ENCODE measurements around the gene ARHGEF40.
"Not testable (repeated sequence)": the region's sequence is repeated elsewhere in the genome, so short reads cannot be mapped to it uniquely, and the experiment has no call there.

Gene ARHGEF40

GRCh38 chr14:21040370-21040925 is 29.7 kb upstream of the ARHGEF40 start:
- no peak overlapping the region for H3K27ac ChIP-seq (ENCODE audit: low read length)
- no peaks in the 10 kb centered on the region for H3K36me3 ChIP-seq (ENCODE audit: control insufficient read depth in 2 of 2, insufficient read depth in 2 of 2, low read length in 2 of 2)
- H3K4me1 ChIP-seq (ENCODE audit: control insufficient read depth, insufficient read depth, low read length): peaks cover 20% of the 10 kb centered on the region
- H3K9ac ChIP-seq (ENCODE audit: low read length in 2 of 2): no peak overlapping the region
- H3K27me3 ChIP-seq (ENCODE audit: control insufficient read depth in 1 of 2, insufficient read depth in 2 of 2, low read length in 2 of 2): peaks cover 0 to 3% of the 10 kb centered on the region in 2 donors
- no peaks in the 10 kb centered on the region for H3K9me3 ChIP-seq (ENCODE audit: control insufficient read depth in 2 of 2, low read length in 2 of 2)
- no peak overlapping the region for H3K4me3 ChIP-seq (ENCODE audit: low read length in 2 of 2)

GRCh38 chr14:21040941-21041340 is 29.2 kb upstream of the ARHGEF40 start:
- H3K4me3 ChIP-seq (ENCODE audit: low read length in 2 of 2); H3K9me3 ChIP-seq (ENCODE audit: control insufficient read depth in 2 of 2, low read length in 2 of 2); H3K27me3 ChIP-seq (ENCODE audit: control insufficient read depth in 1 of 2, insufficient read depth in 2 of 2, low read length in 2 of 2); H3K36me3 ChIP-seq (ENCODE audit: control insufficient read depth in 2 of 2, insufficient read depth in 2 of 2, low read length in 2 of 2); H3K27ac ChIP-seq (ENCODE audit: low read length); H3K9ac ChIP-seq (ENCODE audit: low read length in 2 of 2): not testable (repeated sequence)
- peaks cover 20% of the 10 kb centered on the region for H3K4me1 ChIP-seq (ENCODE audit: control insufficient read depth, insufficient read depth, low read length)

GRCh38 chr14:21041676-21042433 is 28.2 kb upstream of the ARHGEF40 start, which contains the start of gene RNASE7:
Gene RNASE7 (plus strand): TSS chr14:21042362. CDS start chr14:21042993, 631 bp downstream.
- peaks cover 18% of the 10 kb centered on the region for H3K4me1 ChIP-seq (ENCODE audit: control insufficient read depth, insufficient read depth, low read length)
- H3K27ac ChIP-seq (ENCODE audit: low read length): no peak within 1 kb of the TSS
- H3K9ac ChIP-seq (ENCODE audit: low read length in 2 of 2): no peak within 1 kb of the TSS
- no peaks in the 10 kb centered on the region for H3K36me3 ChIP-seq (ENCODE audit: control insufficient read depth in 2 of 2, insufficient read depth in 2 of 2, low read length in 2 of 2)
- no peaks in the 10 kb centered on the region for H3K9me3 ChIP-seq (ENCODE audit: control insufficient read depth in 2 of 2, low read length in 2 of 2)
- peaks cover 0 to 3% of the 10 kb centered on the region in 2 donors for H3K27me3 ChIP-seq (ENCODE audit: control insufficient read depth in 1 of 2, insufficient read depth in 2 of 2, low read length in 2 of 2)
- no peak within 1 kb of the TSS for H3K4me3 ChIP-seq (ENCODE audit: low read length in 2 of 2)

DNA sequence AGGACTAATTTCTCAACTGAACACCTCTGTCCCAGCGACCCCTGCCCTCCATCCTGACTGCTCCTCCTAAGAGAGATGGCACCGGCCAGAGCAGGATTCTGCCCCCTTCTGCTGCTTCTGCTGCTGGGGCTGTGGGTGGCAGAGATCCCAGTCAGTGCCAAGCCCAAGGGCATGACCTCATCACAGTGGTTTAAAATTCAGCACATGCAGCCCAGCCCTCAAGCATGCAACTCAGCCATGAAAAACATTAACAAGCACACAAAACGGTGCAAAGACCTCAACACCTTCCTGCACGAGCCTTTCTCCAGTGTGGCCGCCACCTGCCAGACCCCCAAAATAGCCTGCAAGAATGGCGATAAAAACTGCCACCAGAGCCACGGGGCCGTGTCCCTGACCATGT is 27.2 kb upstream of the ARHGEF40 start:
- no peaks in the 10 kb centered on the region for H3K36me3 ChIP-seq (ENCODE audit: control insufficient read depth in 2 of 2, insufficient read depth in 2 of 2, low read length in 2 of 2)
- H3K27me3 ChIP-seq (ENCODE audit: control insufficient read depth in 1 of 2, insufficient read depth in 2 of 2, low read length in 2 of 2): peaks cover 0 to 3% of the 10 kb centered on the region in 2 donors
- peaks cover 18% of the 10 kb centered on the region for H3K4me1 ChIP-seq (ENCODE audit: control insufficient read depth, insufficient read depth, low read length)
- H3K9me3 ChIP-seq (ENCODE audit: control insufficient read depth in 2 of 2, low read length in 2 of 2): no peaks in the 10 kb centered on the region
- H3K9ac ChIP-seq (ENCODE audit: low read length in 2 of 2): no peak overlapping the region
- no peak overlapping the region for H3K4me3 ChIP-seq (ENCODE audit: low read length in 2 of 2)
- no peak overlapping the region for H3K27ac ChIP-seq (ENCODE audit: low read length)

GRCh38 chr14:21043387-21043973 is 26.6 kb upstream of the ARHGEF40 start:
- Histone ChIP-seq H3K9ac (ENCODE audit: low read length in 2 of 2) (no peak overlapping the region), H3K9me3 (ENCODE audit: control insufficient read depth in 2 of 2, low read length in 2 of 2) (no peaks in the 10 kb centered on the region), H3K27me3 (ENCODE audit: control insufficient read depth in 1 of 2, insufficient read depth in 2 of 2, low read length in 2 of 2) (peaks cover 0 to 3% of the 10 kb centered on the region in 2 donors), H3K36me3 (ENCODE audit: control insufficient read depth in 2 of 2, insufficient read depth in 2 of 2, low read length in 2 of 2) (no peaks in the 10 kb centered on the region), H3K4me1 (ENCODE audit: control insufficient read depth, insufficient read depth, low read length) (peaks cover 15% of the 10 kb centered on the region), H3K4me3 (ENCODE audit: low read length in 2 of 2) (no peak overlapping the region), H3K27ac (ENCODE audit: low read length) (no peak overlapping the region)

GRCh38 chr14:21043974-21044618 is 26.0 kb upstream of the ARHGEF40 start:
- Histone ChIP-seq H3K27me3 (ENCODE audit: control insufficient read depth in 1 of 2, insufficient read depth in 2 of 2, low read length in 2 of 2) (peaks cover 0 to 3% of the 10 kb centered on the region in 2 donors), H3K9ac (ENCODE audit: low read length in 2 of 2) (no peak overlapping the region), H3K9me3 (ENCODE audit: control insufficient read depth in 2 of 2, low read length in 2 of 2) (no peaks in the 10 kb centered on the region), H3K36me3 (ENCODE audit: control insufficient read depth in 2 of 2, insufficient read depth in 2 of 2, low read length in 2 of 2) (no peaks in the 10 kb centered on the region), H3K4me3 (ENCODE audit: low read length in 2 of 2) (no peak overlapping the region), H3K27ac (ENCODE audit: low read length) (no peak overlapping the region), H3K4me1 (ENCODE audit: control insufficient read depth, insufficient read depth, low read length) (peaks cover 9% of the 10 kb centered on the region)

GRCh38 chr14:21047378-21047781 is 22.7 kb upstream of the ARHGEF40 start:
- H3K4me1 ChIP-seq (ENCODE audit: control insufficient read depth, insufficient read depth, low read length): no peaks in the 10 kb centered on the region
- H3K27ac ChIP-seq (ENCODE audit: low read length): no peak overlapping the region
- H3K9me3 ChIP-seq (ENCODE audit: control insufficient read depth in 2 of 2, low read length in 2 of 2): no peaks in the 10 kb centered on the region
- H3K36me3 ChIP-seq (ENCODE audit: control insufficient read depth in 2 of 2, insufficient read depth in 2 of 2, low read length in 2 of 2): no peaks in the 10 kb centered on the region
- H3K4me3 ChIP-seq (ENCODE audit: low read length in 2 of 2): no peak overlapping the region
- peaks cover 0 to 3% of the 10 kb centered on the region in 2 donors for H3K27me3 ChIP-seq (ENCODE audit: control insufficient read depth in 1 of 2, insufficient read depth in 2 of 2, low read length in 2 of 2)
- H3K9ac ChIP-seq (ENCODE audit: low read length in 2 of 2): no peak overlapping the region

DNA sequence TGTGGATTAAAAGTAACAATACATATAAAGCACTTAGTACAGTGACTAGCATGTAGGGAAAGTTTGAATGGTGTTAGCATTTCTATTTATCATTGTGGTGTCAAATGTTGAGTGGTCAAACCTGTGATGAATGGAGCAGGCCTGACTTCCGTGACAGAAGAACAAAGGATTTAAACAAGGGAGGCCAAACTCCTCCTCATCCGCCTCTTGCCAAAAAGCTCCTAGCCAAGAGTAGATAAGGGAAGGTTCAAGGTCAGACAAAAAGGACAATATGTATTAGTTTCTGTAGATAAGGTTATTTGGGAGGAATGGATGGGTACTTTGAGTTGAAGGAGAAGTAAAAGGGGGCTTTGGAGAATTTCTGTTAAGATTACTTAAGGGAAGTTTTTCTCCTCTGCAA is 21.5 kb upstream of the ARHGEF40 start:
- H3K4me3 ChIP-seq (ENCODE audit: low read length in 2 of 2): no peak overlapping the region
- no peaks in the 10 kb centered on the region for H3K9me3 ChIP-seq (ENCODE audit: control insufficient read depth in 2 of 2, low read length in 2 of 2)
- no peaks in the 10 kb centered on the region for H3K36me3 ChIP-seq (ENCODE audit: control insufficient read depth in 2 of 2, insufficient read depth in 2 of 2, low read length in 2 of 2)
- H3K4me1 ChIP-seq (ENCODE audit: control insufficient read depth, insufficient read depth, low read length): no peaks in the 10 kb centered on the region
- H3K27me3 ChIP-seq (ENCODE audit: control insufficient read depth in 1 of 2, insufficient read depth in 2 of 2, low read length in 2 of 2): peaks cover 0 to 3% of the 10 kb centered on the region in 2 donors
- H3K9ac ChIP-seq (ENCODE audit: low read length in 2 of 2): no peak overlapping the region
- no peak overlapping the region for H3K27ac ChIP-seq (ENCODE audit: low read length)

DNA sequence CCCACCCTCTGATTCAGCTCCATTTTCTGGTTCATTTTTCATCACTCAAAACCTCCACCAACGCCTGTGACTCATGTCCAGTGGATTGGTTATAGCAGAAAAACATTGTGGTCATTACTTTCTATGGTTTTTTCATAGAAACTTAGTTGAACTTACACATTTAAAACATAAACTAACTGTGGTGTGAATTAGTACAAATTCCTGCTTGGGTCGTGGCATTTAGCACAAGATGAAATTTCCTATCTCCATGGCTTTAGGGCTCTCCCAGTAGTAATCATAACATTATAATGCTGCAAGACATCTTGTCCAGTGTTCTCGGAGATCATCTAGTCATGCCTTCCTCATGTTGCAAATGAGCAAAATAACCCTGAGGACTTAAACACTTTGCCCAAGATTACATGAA is 20.8 kb upstream of the ARHGEF40 start:
- Histone ChIP-seq H3K27ac (ENCODE audit: low read length) (no peak overlapping the region), H3K4me1 (ENCODE audit: control insufficient read depth, insufficient read depth, low read length) (no peaks in the 10 kb centered on the region), H3K4me3 (ENCODE audit: low read length in 2 of 2) (no peak overlapping the region), H3K36me3 (ENCODE audit: control insufficient read depth in 2 of 2, insufficient read depth in 2 of 2, low read length in 2 of 2) (no peaks in the 10 kb centered on the region), H3K9me3 (ENCODE audit: control insufficient read depth in 2 of 2, low read length in 2 of 2) (no peaks in the 10 kb centered on the region), H3K9ac (ENCODE audit: low read length in 2 of 2) (no peak overlapping the region), H3K27me3 (ENCODE audit: control insufficient read depth in 1 of 2, insufficient read depth in 2 of 2, low read length in 2 of 2) (peaks cover 0 to 2% of the 10 kb centered on the region in 2 donors)

- no peak overlapping the region for H3K9ac ChIP-seq (ENCODE audit: low read length in 2 of 2)
- H3K9me3 ChIP-seq (ENCODE audit: control insufficient read depth in 2 of 2, low read length in 2 of 2): no peaks in the 10 kb centered on the region
- no peaks in the 10 kb centered on the region for H3K4me1 ChIP-seq (ENCODE audit: control insufficient read depth, insufficient read depth, low read length)
- H3K4me3 ChIP-seq (ENCODE audit: low read length in 2 of 2): no peak overlapping the region
- no peak overlapping the region for H3K27ac ChIP-seq (ENCODE audit: low read length)
- no peaks in the 10 kb centered on the region for H3K27me3 ChIP-seq (ENCODE audit: control insufficient read depth in 1 of 2, insufficient read depth in 2 of 2, low read length in 2 of 2)
- no peaks in the 10 kb centered on the region for H3K36me3 ChIP-seq (ENCODE audit: control insufficient read depth in 2 of 2, insufficient read depth in 2 of 2, low read length in 2 of 2)
Observed at GRCh38 chr14:21050597-21050996, 19.5 kb upstream of the ARHGEF40 start.

All from stomach smooth muscle (tissue), 2 donors.